Measurements from ENCODE around the gene SLC15A2. TPM values are rescaled to one million over a fixed set of nuclear protein-coding genes. Genes with fewer than 3 reads are reported as not detected.

SLC15A2 gene
- total and polyA plus RNA-seq, 4 experiments from 2014 or later, result 0.15 to 4.3 (median 1.3) TPM

GRCh38 chr3:121981473-121981872 lies 87.3 kb downstream of the SLC15A2 start:
- Histone ChIP-seq H3K27ac (ENCODE audit: low read depth, low read length) (no peak overlapping the region), H3K36me3 (ENCODE audit: insufficient read depth, low read length) (no peaks in the 10 kb centered on the region), H3K4me3 (ENCODE audit: low read length in 2 of 2) (no peak overlapping the region), H3K9me3 (ENCODE audit: control insufficient read depth in 1 of 2, low read length in 2 of 2) (no peaks in the 10 kb centered on the region), H3K4me1 (ENCODE audit: insufficient read depth, low read length) (no peaks in the 10 kb centered on the region), H3K27me3 (ENCODE audit: insufficient read depth, low read length) (no peaks in the 10 kb centered on the region)
- CTCF ChIA-PET (ENCODE audit: partially characterized antibody), result no interaction called here
- no peaks in the 10 kb centered on the region for H3K4me1 Mint-ChIP-seq
- H3K36me3 Mint-ChIP-seq, result peaks cover 0 to 6% of the 10 kb centered on the region in 2 donors
- POLR2A ChIA-PET (ENCODE audit: partially characterized antibody), result no interaction called here
- H3K4me3 Mint-ChIP-seq, result no peak overlapping the region
- peaks cover 0 to 36% (median 23%) of the 10 kb centered on the region in 8 donors for H3K9me3 Mint-ChIP-seq
- peaks cover 0 to 2% of the 10 kb centered on the region in 2 donors for H3K27me3 Mint-ChIP-seq
- intact Hi-C loops (cut with micrococcal nuclease), result no loop called here
- no peak for DNase-seq
- no peak overlapping the region for H3K27ac Mint-ChIP-seq

DNA sequence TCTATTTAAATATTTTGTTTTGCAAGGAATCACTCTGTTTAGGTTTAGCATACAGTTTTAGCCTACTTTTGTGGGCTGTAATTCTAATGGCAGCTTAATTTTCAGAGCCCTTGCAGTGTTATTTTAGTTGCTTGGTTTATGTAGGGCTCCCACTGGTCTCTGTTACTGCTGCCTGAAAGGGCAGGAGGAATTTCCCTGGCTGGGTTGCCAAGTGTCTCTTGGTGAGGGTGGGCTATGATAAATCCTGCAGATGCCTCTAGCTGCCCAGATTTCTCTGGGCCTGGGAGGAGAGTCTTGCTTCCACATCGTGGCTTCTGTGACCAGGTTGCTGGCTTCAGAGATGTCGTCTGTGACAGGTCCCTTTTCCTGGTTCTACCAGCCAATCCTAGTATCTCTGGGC lies 91.6 kb downstream of the SLC15A2 start:
- peaks cover 0 to 6% of the 10 kb centered on the region in 2 donors for H3K36me3 Mint-ChIP-seq
- no peak overlapping the region for H3K4me3 Mint-ChIP-seq
- POLR2A ChIA-PET (ENCODE audit: partially characterized antibody), result no interaction called here
- no peak overlapping the region for H3K27ac Mint-ChIP-seq
- Histone ChIP-seq H3K9me3 (ENCODE audit: control insufficient read depth in 1 of 2, low read length in 2 of 2) (no peaks in the 10 kb centered on the region), H3K4me1 (ENCODE audit: insufficient read depth, low read length) (no peaks in the 10 kb centered on the region), H3K27ac (ENCODE audit: low read depth, low read length) (no peak overlapping the region), H3K36me3 (ENCODE audit: insufficient read depth, low read length) (no peaks in the 10 kb centered on the region), H3K27me3 (ENCODE audit: insufficient read depth, low read length) (no peaks in the 10 kb centered on the region), H3K4me3 (ENCODE audit: low read length in 2 of 2) (no peak overlapping the region)
- intact Hi-C loops (cut with micrococcal nuclease), result no loop called here
- H3K9me3 Mint-ChIP-seq, result peaks cover 0 to 30% (median 17%) of the 10 kb centered on the region in 8 donors
- no peaks in the 10 kb centered on the region for H3K4me1 Mint-ChIP-seq
- no peak for DNase-seq
- CTCF ChIA-PET (ENCODE audit: partially characterized antibody), result no interaction called here
- H3K27me3 Mint-ChIP-seq, result peaks cover 4 to 6% of the 10 kb centered on the region in 2 donors

DNA sequence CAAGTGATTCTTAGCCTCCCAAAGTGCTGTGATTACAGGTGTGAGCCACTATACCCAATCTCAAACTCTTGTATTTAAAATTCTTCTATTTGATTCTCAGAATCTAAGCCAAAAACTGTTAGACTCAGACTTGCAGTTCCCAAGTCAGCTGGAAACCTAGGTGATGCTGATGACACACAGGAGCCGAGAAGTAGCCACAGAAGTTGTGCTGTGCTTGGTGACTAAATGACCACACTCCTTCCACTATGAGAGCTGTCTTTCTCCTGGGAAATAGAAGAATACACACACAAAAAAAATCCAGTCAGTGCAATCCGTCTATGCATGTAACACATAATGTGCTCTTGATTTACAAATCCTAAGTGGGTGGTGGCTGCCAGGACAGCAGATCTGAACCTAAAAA lies 93.9 kb downstream of the SLC15A2 start:
- intact Hi-C loops (cut with micrococcal nuclease), result no loop called here
- Mint-ChIP-seq H3K36me3 (peaks cover 0 to 6% of the 10 kb centered on the region in 2 donors), H3K27ac (no peak overlapping the region), H3K4me1 (no peaks in the 10 kb centered on the region), H3K27me3 (peaks cover 4 to 6% of the 10 kb centered on the region in 2 donors), H3K4me3 (no peak overlapping the region), H3K9me3 (peaks cover 0 to 24% (median 14%) of the 10 kb centered on the region in 8 donors)
- no peak for DNase-seq
- Histone ChIP-seq H3K27me3 (ENCODE audit: insufficient read depth, low read length) (no peaks in the 10 kb centered on the region), H3K4me3 (ENCODE audit: low read length in 2 of 2) (no peak overlapping the region), H3K4me1 (ENCODE audit: insufficient read depth, low read length) (no peaks in the 10 kb centered on the region), H3K9me3 (ENCODE audit: control insufficient read depth in 1 of 2, low read length in 2 of 2) (no peaks in the 10 kb centered on the region), H3K36me3 (ENCODE audit: insufficient read depth, low read length) (no peaks in the 10 kb centered on the region), H3K27ac (ENCODE audit: low read depth, low read length) (no peak overlapping the region)
- ChIA-PET CTCF (ENCODE audit: partially characterized antibody) (no interaction called here), POLR2A (ENCODE audit: partially characterized antibody) (no interaction called here)

- intact Hi-C loops (cut with micrococcal nuclease), result no loop called here
- DNase-seq, result no peak
- no peak overlapping the region for H3K4me3 Mint-ChIP-seq
- Histone ChIP-seq H3K4me3 (ENCODE audit: low read length in 2 of 2) (no peak overlapping the region), H3K9me3 (ENCODE audit: control insufficient read depth in 1 of 2, low read length in 2 of 2) (no peaks in the 10 kb centered on the region), H3K27ac (ENCODE audit: low read depth, low read length) (no peak overlapping the region), H3K36me3 (ENCODE audit: insufficient read depth, low read length) (no peaks in the 10 kb centered on the region), H3K27me3 (ENCODE audit: insufficient read depth, low read length) (no peaks in the 10 kb centered on the region), H3K4me1 (ENCODE audit: insufficient read depth, low read length) (no peaks in the 10 kb centered on the region)
- ChIA-PET POLR2A (ENCODE audit: partially characterized antibody) (no interaction called here), CTCF (ENCODE audit: partially characterized antibody) (no interaction called here)
- H3K27ac Mint-ChIP-seq, result no peak overlapping the region
- H3K4me1 Mint-ChIP-seq, result no peaks in the 10 kb centered on the region
- no peaks in the 10 kb centered on the region for H3K36me3 Mint-ChIP-seq
- H3K9me3 Mint-ChIP-seq, result peaks cover 0 to 6% (median 1%) of the 10 kb centered on the region in 8 donors
- peaks cover 4 to 6% of the 10 kb centered on the region in 2 donors for H3K27me3 Mint-ChIP-seq
Observed at GRCh38 chr3:121989943-121990342, 95.7 kb downstream of the SLC15A2 start.

- H3K9me3 Mint-ChIP-seq, result no peaks in the 10 kb centered on the region
- ChIA-PET CTCF (ENCODE audit: partially characterized antibody) (no interaction called here), POLR2A (ENCODE audit: partially characterized antibody) (no interaction called here)
- no peak for DNase-seq
- peaks cover 3 to 7% (median 5%) of the 10 kb centered on the region in 4 donors for H3K4me1 Mint-ChIP-seq
- Histone ChIP-seq H3K9me3 (ENCODE audit: control insufficient read depth in 1 of 2, low read length in 2 of 2) (no peaks in the 10 kb centered on the region), H3K36me3 (ENCODE audit: insufficient read depth, low read length) (no peaks in the 10 kb centered on the region), H3K27me3 (ENCODE audit: insufficient read depth, low read length) (no peaks in the 10 kb centered on the region), H3K27ac (ENCODE audit: low read depth, low read length) (no peak overlapping the region), H3K4me1 (ENCODE audit: insufficient read depth, low read length) (no peaks in the 10 kb centered on the region), H3K4me3 (ENCODE audit: low read length in 2 of 2) (no peak overlapping the region)
- H3K27ac Mint-ChIP-seq, result no peak overlapping the region
- no peak overlapping the region for H3K4me3 Mint-ChIP-seq
- intact Hi-C loops (cut with micrococcal nuclease), result no loop called here
- H3K27me3 Mint-ChIP-seq, result peaks cover 4 to 6% of the 10 kb centered on the region in 2 donors
- no peaks in the 10 kb centered on the region for H3K36me3 Mint-ChIP-seq
Observed at GRCh38 chr3:121992601-121993560, 98.7 kb downstream of the SLC15A2 start.

Other genes with a start within 250 kb of the SLC15A2 start
- 100 to 1,000 TPM; 336 TPM for gene HCLS1, start 233.5 kb upstream of the SLC15A2 start, total RNA-seq
- gene HCLS1, start 233.5 kb upstream of the SLC15A2 start, polyA plus RNA-seq, result 100 to 1,000 TPM; 441 to 503 TPM
- 10 to 100 TPM; 45.7 to 49.3 TPM for gene GOLGB1, start 144.7 kb upstream of the SLC15A2 start, total RNA-seq
- 10 to 100 TPM in 1 of 2 donors, 1 to 10 TPM in 1; 1.3 to 19.0 TPM for gene GOLGB1, start 144.7 kb upstream of the SLC15A2 start, polyA plus RNA-seq
- gene IQCB1, start 59.3 kb upstream of the SLC15A2 start, total RNA-seq, result 10 to 100 TPM; 37.9 to 38.2 TPM
- 10 to 100 TPM; 18.7 to 22.3 TPM for gene IQCB1, start 59.3 kb upstream of the SLC15A2 start, polyA plus RNA-seq
- 1 to 10 TPM; 5.7 to 6.3 TPM for gene EAF2, start 59.2 kb upstream of the SLC15A2 start, total RNA-seq
- gene EAF2, start 59.2 kb upstream of the SLC15A2 start, polyA plus RNA-seq, result 10 to 100 TPM; 11.3 to 21.2 TPM
- not detected for gene ILDR1, start 127.8 kb downstream of the SLC15A2 start, total RNA-seq
- not detected for gene ILDR1, start 127.8 kb downstream of the SLC15A2 start, polyA plus RNA-seq
- 1 to 10 TPM in 1 of 2 experiments, under 1 TPM in 1; 0.58 to 1.2 TPM for gene CD86, start 161.0 kb downstream of the SLC15A2 start, total RNA-seq
- 1 to 10 TPM in 1 of 2 donors, under 1 TPM in 1; 0.31 to 1.8 TPM for gene CD86, start 161.0 kb downstream of the SLC15A2 start, polyA plus RNA-seq